ENCODE measurements around the gene NKAIN4.

NKAIN4 gene

GRCh38 chr20:63238514-63239125 lies 15.6 kb downstream of the NKAIN4 start:
- Histone ChIP-seq H3K27ac (ENCODE audit: low read depth, low read length) (no peak overlapping the region), H3K79me2 (ENCODE audit: control insufficient read depth, low read length) (no peaks in the 10 kb centered on the region), H3K4me3 (ENCODE audit: low read length) (no peak overlapping the region), H3K4me1 (ENCODE audit: control insufficient read depth, low read length) (peaks cover 15% of the 10 kb centered on the region), H3K4me2 (ENCODE audit: low read length) (no peak overlapping the region), H3K9me2 (replicated peaks; ENCODE audit: control insufficient read depth, low read length) (no peaks in the 10 kb centered on the region), H3F3A (ENCODE audit: control insufficient read depth, insufficient read depth) (0 out of 2 replicates have a peak, but pooled peaks cover 3% of the 10 kb centered on the region), H4K20me1 (ENCODE audit: control insufficient read depth, insufficient read depth, low read depth, low read length) (no peaks in the 10 kb centered on the region), H3K9me3 (ENCODE audit: control insufficient read depth, insufficient read depth, low read length) (no peaks in the 10 kb centered on the region), H3K27me3 (ENCODE audit: control insufficient read depth, low read length) (no peaks in the 10 kb centered on the region), H3K36me3 (ENCODE audit: control insufficient read depth, low read length) (no peaks in the 10 kb centered on the region)
- no peak for TF ChIP-seq EZH2phosphoT487 (IDR thresholded peaks at IDR 0.05; ENCODE audit: borderline replicate concordance, low read length)
- no peak for TF ChIP-seq CTCF (IDR thresholded peaks at IDR 0.05; ENCODE audit: low read depth, low read length, poor library complexity, severe bottlenecking)

GRCh38 chr20:63238031-63238430 lies 16.2 kb downstream of the NKAIN4 start:
- peaks cover 2% of the 10 kb centered on the region for H3K27me3 ChIP-seq (ENCODE audit: control insufficient read depth, low read length)
- no peaks in the 10 kb centered on the region for H4K20me1 ChIP-seq (ENCODE audit: control insufficient read depth, insufficient read depth, low read depth, low read length)
- no peak for TF ChIP-seq CTCF (IDR thresholded peaks at IDR 0.05; ENCODE audit: low read depth, low read length, poor library complexity, severe bottlenecking)
- no peak for TF ChIP-seq EZH2phosphoT487 (IDR thresholded peaks at IDR 0.05; ENCODE audit: borderline replicate concordance, low read length)
- 0 out of 2 replicates have a peak, but pooled peaks cover 3% of the 10 kb centered on the region for H3F3A ChIP-seq (ENCODE audit: control insufficient read depth, insufficient read depth)
- H3K9me3 ChIP-seq (ENCODE audit: control insufficient read depth, insufficient read depth, low read length), result no peaks in the 10 kb centered on the region
- no peak overlapping the region for H3K27ac ChIP-seq (ENCODE audit: low read depth, low read length)
- H3K36me3 ChIP-seq (ENCODE audit: control insufficient read depth, low read length), result no peaks in the 10 kb centered on the region
- no peaks in the 10 kb centered on the region for H3K9me2 ChIP-seq (replicated peaks; ENCODE audit: control insufficient read depth, low read length)
- H3K79me2 ChIP-seq (ENCODE audit: control insufficient read depth, low read length), result no peaks in the 10 kb centered on the region
- H3K4me2 ChIP-seq (ENCODE audit: low read length), result no peak overlapping the region
- peaks cover 15% of the 10 kb centered on the region for H3K4me1 ChIP-seq (ENCODE audit: control insufficient read depth, low read length)
- H3K4me3 ChIP-seq (ENCODE audit: low read length), result no peak overlapping the region

GRCh38 chr20:63236116-63236837 lies 18.0 kb downstream of the NKAIN4 start:
- Histone ChIP-seq H3K36me3 (ENCODE audit: control insufficient read depth, low read length) (no peaks in the 10 kb centered on the region), H3K9me2 (replicated peaks; ENCODE audit: control insufficient read depth, low read length) (no peaks in the 10 kb centered on the region), H3K27ac (ENCODE audit: low read depth, low read length) (no peak overlapping the region), H3K27me3 (ENCODE audit: control insufficient read depth, low read length) (peaks cover 18% of the 10 kb centered on the region), H3K79me2 (ENCODE audit: control insufficient read depth, low read length) (no peaks in the 10 kb centered on the region), H4K20me1 (ENCODE audit: control insufficient read depth, insufficient read depth, low read depth, low read length) (no peaks in the 10 kb centered on the region), H3F3A (ENCODE audit: control insufficient read depth, insufficient read depth) (0 out of 2 replicates have a peak, but pooled peaks cover 3% of the 10 kb centered on the region), H3K4me1 (ENCODE audit: control insufficient read depth, low read length) (peaks cover 15% of the 10 kb centered on the region), H3K9me3 (ENCODE audit: control insufficient read depth, insufficient read depth, low read length) (no peaks in the 10 kb centered on the region), H3K4me2 (ENCODE audit: low read length) (no peak overlapping the region), H3K4me3 (ENCODE audit: low read length) (no peak overlapping the region)
- no peak for TF ChIP-seq EZH2phosphoT487 (IDR thresholded peaks at IDR 0.05; ENCODE audit: borderline replicate concordance, low read length)
- no peak for TF ChIP-seq CTCF (IDR thresholded peaks at IDR 0.05; ENCODE audit: low read depth, low read length, poor library complexity, severe bottlenecking)

All from DOHH2 (cell line).